IPS-NIHi7 (cell line): Measurements from ENCODE around the gene TGFBR1.
A peak's percentile ranks its signal among the peaks of the same experiment; 100 is the strongest.

Source experiments
- DNase-seq: peaks from one replicate; pipeline ENCODE4 v3.0.0; 2012; ENCODE audit warnings: mixed read lengths; ENCODE audit errors: extremely low spot score

Gene TGFBR1

GRCh38 chr9:99106044-99106375 lies 1.1 kb downstream of the TGFBR1 start:
- no peak for DNase-seq

- no peak for DNase-seq
These were observed 2.5 kb downstream of the TGFBR1 start for GRCh38 chr9:99107421-99107820.

DNA sequence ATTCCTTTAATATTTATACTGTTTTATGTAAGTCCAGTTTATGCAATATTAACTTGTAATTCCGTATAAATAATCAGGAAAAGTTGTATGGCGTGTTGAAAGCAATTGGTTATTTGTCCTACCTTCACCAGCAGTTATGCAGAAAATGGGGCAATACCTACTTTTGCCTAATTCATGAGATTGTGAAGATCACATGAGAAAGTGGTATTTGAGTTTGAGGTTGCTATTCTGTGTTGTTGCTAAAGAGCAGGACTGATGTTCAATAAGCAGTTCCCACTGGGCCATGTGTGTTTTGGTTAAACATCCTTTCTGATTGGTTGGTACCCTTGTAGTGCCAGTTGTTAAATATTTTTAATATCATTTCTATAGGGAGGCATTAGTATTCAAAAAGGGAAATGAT lies 3.2 kb downstream of the TGFBR1 start:
- DNase-seq: no peak

- DNase-seq: no peak
These were observed 4.6 kb downstream of the TGFBR1 start for GRCh38 chr9:99109522-99109921.

DNA sequence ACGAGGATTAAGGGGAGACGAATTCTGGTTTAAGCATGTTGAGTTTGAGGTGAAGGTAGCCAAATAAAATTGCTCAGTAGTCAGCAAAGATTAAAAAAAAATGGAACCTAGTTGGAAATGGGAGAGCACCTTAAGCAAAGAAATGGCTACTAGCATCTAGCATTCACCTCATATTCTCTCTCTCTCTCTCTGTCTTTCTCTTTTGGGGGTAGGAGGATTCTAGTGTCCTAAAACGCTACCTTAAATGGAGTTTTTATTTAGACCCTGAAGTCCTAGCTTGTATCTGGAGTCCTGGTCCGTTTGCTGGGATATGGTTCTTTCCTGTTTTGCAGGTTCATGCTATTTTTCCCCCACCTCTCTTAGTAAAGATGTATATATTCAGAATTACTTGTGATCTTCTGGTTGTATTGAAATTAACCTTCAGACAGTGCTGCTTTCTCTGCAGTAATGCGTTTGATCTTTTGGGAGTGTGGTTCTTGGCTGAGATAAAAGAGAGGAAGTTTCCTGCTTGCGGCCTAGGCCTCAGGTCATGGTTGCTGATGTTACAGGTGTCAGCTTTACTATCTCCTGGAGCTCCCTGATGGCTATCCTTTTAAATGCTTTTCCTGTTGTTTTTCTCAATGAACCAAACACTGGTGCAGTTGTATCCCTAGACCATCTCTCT lies 8.0 kb downstream of the TGFBR1 start:
- peak; percentile 28 for DNase-seq

DNA sequence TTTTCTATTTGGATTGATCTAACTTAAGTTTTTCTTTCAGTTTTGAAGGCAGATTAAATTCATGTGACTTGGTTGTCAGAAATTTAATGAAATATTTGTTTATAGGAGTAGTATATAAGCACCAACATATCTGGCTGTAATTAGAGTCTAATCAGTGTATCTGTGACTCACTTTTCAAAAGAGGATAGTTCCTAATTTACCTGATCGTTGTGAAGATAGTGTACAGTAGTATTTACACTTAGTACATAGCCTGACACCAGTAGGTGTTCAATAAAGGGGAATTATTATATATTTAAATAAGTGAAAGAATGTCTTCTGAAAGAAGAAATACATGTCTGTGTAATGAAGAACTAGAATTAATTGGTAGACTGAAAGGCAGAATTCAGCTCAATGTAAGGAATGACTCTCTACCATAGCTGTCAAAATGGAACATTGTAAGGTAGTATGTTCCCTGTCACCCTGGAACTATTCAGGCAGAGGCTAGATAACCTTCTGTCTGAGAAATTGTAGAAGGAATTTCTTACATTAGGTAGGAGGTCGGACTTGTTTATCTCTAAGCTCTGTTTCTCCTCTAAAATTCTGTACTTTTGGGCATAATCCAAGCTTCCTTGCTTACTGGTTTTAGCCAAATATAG lies 8.6 kb downstream of the TGFBR1 start:
- no peak for DNase-seq

DNA sequence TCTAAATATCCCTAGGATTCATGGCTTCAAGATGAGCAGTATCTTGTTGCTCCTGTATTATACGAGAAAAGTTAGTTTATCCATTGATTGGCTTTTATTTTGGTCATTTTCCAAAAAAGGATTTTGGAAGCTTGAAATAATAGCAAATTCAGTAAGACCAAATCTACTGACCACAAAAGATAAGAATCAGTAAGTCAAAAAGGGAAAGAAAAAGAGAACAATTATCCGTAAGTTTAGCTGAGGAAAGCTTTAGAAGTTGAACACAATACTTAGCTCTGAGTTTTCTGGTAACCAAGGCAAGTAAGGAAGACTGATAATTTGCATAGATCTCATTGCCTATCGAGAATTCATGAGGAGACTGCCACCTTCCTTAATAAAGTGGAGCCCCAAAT lies 9.1 kb downstream of the TGFBR1 start:
- no peak for DNase-seq

DNA sequence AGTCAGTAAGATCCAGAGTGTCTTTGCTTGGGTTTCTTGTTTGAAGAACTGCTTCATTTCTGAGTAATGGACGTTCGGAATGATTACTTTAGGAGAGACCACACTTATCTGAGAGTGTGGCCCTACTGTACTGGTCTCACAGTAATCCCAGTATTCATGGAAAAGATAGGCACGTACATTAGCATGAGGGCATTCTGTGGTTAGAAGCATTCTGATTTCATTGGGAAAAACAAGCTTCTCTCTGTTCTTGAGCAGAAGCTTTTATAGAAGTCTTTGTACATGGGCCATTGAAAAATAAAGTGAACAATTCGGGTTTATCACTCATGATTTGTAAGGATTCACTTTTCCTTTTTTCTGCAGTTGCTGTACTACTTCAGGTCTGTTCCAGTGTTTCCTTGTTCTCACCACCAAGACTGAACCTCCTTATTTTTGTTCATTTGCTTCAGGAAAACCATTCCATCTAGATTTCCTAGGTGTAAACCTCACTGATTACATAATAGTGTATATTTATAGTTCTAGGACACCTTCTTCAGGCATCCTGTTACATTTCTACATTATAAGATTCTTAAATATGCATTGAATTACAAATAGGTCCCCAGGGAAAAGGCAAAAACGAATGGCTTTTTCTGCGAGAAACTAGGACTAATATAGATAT lies 10.1 kb downstream of the TGFBR1 start:
- DNase-seq: no peak

- no peak for DNase-seq
These were observed 11.1 kb downstream of the TGFBR1 start for GRCh38 chr9:99116003-99116411.

DNA sequence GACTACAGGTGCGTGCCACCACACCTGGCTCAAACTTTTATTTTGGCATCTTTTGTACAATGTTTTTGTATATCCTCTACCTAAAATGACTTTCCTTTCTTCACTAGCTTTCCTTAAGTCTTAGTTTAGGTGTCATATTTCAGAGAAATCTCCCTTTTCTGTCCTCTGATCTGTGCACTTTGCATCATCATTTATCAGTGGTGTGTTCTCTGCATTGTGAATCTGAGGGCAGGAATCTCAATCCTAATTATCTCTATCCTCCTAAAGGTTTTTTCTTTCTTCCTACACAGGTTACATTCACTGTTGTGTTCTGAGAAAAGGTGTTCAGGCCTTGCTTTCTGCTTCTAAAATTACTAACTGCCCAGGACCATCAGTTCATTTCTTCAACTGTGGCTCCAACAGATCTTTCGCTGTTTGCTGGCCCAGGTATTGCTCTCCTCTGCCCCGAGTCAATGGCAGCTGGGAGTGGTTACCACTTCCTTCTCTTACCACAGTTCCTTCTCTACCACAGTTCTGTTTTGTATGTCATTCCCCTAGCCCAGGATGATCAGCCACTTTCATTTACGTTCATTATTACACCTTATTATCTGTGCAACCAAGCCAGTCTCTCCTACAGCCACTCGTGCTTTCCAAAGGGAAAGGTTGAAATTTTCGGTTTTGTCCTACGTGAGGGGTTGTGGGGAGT lies 14.0 kb downstream of the TGFBR1 start:
- no peak for DNase-seq

GRCh38 chr9:99119976-99120655 lies 15.2 kb downstream of the TGFBR1 start:
- DNase-seq: no peak

DNA sequence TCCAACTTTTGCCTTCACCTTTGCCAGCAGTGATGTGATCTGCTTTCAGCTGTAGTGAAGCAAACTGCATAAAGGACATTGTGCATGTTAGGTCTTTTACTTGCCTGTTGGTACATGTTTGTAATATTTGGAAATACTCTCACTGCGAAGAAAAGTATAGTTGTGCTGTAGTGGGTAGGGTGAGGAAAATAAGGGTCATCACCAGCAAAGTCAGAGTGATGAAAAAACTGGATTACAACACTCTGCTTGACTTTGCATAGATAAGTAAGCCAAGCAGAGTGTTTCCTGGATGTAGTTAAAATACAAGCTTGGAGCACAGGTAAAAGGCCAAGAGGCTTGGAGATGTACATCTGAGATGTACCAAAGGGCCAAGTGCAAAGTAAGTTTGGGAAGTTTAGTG lies 16.7 kb downstream of the TGFBR1 start:
- DNase-seq: no peak

- DNase-seq: no peak
These were observed 19.8 kb downstream of the TGFBR1 start for GRCh38 chr9:99124534-99125255.

GRCh38 chr9:99125446-99125845 lies 20.5 kb downstream of the TGFBR1 start:
- no peak for DNase-seq

GRCh38 chr9:99126312-99126711 lies 21.4 kb downstream of the TGFBR1 start:
- DNase-seq: no peak

DNA sequence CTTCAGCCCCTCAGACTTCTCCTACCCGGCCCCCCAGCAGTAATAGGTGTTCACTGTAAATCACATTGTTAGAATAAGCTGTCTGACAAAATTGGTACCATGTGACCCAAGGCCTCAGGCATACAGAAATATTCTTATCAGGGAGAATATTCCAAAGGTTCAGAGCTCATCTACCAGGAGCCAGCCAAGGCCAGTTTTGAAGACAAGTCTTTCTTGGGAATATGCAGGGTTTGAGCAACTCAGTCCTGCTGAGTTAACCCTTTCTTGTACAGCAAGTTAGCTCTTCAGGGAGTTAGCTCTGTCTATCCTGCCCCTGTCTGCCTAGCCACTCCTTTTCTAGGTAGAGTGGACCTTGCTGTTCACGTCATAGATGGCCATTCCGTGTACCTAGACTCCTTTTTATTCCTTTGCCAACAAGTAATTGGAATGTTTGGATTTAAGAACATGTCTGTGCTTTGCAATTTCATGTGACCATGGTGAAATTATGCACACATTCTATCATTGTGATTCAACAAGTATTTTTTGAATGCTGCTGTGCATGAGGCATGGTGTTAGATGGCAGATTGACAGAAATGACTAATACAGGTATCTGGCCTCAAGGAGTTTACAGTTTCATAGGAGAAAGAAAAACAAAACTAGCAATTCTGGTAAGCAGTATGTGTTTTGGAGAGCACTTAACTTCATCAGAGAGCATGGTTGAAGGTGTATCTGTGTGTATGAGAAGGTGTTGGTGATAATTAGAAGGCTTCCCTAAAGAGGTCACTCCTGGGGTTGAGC lies 22.6 kb downstream of the TGFBR1 start:
- no peak for DNase-seq

- no peak for DNase-seq
These were observed 23.2 kb downstream of the TGFBR1 start for GRCh38 chr9:99128133-99128406.

GRCh38 chr9:99129091-99129490 lies 24.2 kb downstream of the TGFBR1 start:
- no peak for DNase-seq

- no peak for DNase-seq
These were observed 25.2 kb downstream of the TGFBR1 start for GRCh38 chr9:99130069-99130468.

GRCh38 chr9:99133145-99133544 lies 28.2 kb downstream of the TGFBR1 start:
- DNase-seq: no peak

DNA sequence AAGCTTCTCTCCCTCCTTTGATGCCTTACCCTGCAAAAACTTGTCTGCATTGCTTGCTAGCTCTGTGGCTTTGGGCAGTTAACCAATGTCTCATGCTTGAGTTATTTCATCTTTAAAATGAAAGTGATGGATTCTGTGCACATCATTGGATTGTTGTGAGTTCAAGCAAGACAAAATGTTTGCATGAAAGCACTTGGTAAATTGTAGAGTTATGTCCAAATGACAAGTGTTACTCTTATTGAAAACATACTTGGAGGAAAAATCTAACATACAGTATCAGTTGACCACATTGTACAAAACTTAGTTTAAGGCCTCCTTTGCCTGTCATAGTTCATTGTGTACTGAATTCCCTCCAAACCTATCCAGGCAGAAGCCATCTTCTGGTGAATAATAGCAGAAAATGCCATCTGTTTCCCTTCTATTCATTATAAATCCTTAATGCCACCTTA lies 30.0 kb downstream of the TGFBR1 start:
- DNase-seq: no peak
